ENCODE measurements around the gene KIF16B.

Gene KIF16B

DNA sequence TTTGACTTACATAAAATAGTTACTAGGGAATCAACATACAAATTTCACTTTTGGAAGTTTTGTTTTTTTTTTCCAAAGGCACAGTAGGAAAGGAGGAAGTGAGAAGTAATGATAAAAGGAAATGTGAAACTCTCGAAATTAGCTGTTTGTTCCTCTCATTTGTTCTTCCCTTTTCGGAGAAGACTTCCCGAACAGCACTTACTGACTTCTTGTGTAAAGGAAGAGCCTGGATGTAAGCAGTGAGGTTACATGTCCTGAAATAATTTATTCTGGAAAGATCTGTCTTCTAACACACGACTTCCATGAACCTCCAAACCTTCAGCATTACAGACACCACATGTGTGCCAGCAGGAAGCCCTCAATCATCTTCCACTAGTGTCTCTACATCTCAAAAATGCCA, 59.1 kb downstream of the KIF16B start:
- H3K4me3 ChIP-seq (ENCODE audit: low read depth in 1 of 2, low read length in 2 of 2): no peak overlapping the region
- H3K9me3 ChIP-seq (ENCODE audit: insufficient read depth, low read length, severe bottlenecking): no peaks in the 10 kb centered on the region
- ATAC-seq (ENCODE audit: insufficient read depth, low read depth) (no peak), DNase-seq (no peak)
- H3K79me2 ChIP-seq (ENCODE audit: insufficient read depth, low read length): no peaks in the 10 kb centered on the region
- TF ChIP-seq, protein P1, sequence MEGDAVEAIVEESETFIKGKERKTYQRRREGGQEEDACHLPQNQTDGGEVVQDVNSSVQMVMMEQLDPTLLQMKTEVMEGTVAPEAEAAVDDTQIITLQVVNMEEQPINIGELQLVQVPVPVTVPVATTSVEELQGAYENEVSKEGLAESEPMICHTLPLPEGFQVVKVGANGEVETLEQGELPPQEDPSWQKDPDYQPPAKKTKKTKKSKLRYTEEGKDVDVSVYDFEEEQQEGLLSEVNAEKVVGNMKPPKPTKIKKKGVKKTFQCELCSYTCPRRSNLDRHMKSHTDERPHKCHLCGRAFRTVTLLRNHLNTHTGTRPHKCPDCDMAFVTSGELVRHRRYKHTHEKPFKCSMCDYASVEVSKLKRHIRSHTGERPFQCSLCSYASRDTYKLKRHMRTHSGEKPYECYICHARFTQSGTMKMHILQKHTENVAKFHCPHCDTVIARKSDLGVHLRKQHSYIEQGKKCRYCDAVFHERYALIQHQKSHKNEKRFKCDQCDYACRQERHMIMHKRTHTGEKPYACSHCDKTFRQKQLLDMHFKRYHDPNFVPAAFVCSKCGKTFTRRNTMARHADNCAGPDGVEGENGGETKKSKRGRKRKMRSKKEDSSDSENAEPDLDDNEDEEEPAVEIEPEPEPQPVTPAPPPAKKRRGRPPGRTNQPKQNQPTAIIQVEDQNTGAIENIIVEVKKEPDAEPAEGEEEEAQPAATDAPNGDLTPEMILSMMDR (IDR thresholded peaks at IDR 0.05; ENCODE audit: borderline replicate concordance, extremely low read depth, low read length, poor library complexity, severe bottlenecking): no peak
- no peak for TF ChIP-seq EZH2 (IDR thresholded peaks at IDR 0.05; ENCODE audit: borderline replicate concordance, low read depth, low read length, severe bottlenecking)
- no peaks in the 10 kb centered on the region for H3K27me3 ChIP-seq (ENCODE audit: insufficient read depth, low read length, poor library complexity)
- no peaks in the 10 kb centered on the region for H3K36me3 ChIP-seq (ENCODE audit: insufficient read depth, low read length)
- H3K4me2 ChIP-seq (ENCODE audit: insufficient read depth, low read length): no peak overlapping the region
- no peak overlapping the region for H3K27ac ChIP-seq (ENCODE audit: low read length)
- H2AFZ ChIP-seq (ENCODE audit: low read depth, low read length): no peak overlapping the region
- no peak overlapping the region for H3K9ac ChIP-seq (ENCODE audit: low read depth, low read length)
- H4K20me1 ChIP-seq (ENCODE audit: insufficient read depth, low read length): no peaks in the 10 kb centered on the region
- H3K4me1 ChIP-seq (ENCODE audit: insufficient read depth, low read length): no peaks in the 10 kb centered on the region

DNA sequence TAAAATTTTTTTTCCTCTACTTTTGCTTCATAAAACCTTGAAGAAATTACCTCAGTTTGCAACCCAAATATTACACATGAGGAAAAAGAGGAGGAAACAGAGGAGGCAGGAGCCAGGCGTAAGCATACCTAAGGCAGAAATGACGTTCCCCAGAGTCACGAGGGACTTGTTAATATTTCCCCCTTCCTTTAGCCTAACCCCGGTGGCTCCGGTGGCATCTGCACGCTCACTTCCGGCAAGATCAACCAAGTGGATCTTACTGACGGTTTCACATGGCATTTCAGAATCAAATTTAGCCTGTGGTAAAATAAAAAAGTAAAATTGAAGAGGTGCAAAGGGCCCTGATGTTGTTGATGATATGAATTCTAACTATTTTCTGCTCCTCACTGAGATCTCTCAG, 67.4 kb downstream of the KIF16B start:
- Histone ChIP-seq H3K27me3 (ENCODE audit: insufficient read depth, low read length, poor library complexity) (no peaks in the 10 kb centered on the region), H4K20me1 (ENCODE audit: insufficient read depth, low read length) (no peaks in the 10 kb centered on the region), H3K36me3 (ENCODE audit: insufficient read depth, low read length) (no peaks in the 10 kb centered on the region), H3K4me1 (ENCODE audit: insufficient read depth, low read length) (no peaks in the 10 kb centered on the region), H3K9me3 (ENCODE audit: insufficient read depth, low read length, severe bottlenecking) (no peaks in the 10 kb centered on the region), H3K4me2 (ENCODE audit: insufficient read depth, low read length) (no peak overlapping the region), H3K4me3 (ENCODE audit: low read depth in 1 of 2, low read length in 2 of 2) (no peak overlapping the region), H3K27ac (ENCODE audit: low read length) (no peak overlapping the region), H3K9ac (ENCODE audit: low read depth, low read length) (no peak overlapping the region), H3K79me2 (ENCODE audit: insufficient read depth, low read length) (no peaks in the 10 kb centered on the region), H2AFZ (ENCODE audit: low read depth, low read length) (no peak overlapping the region)
- ATAC-seq (ENCODE audit: insufficient read depth, low read depth): no peak
- TF ChIP-seq, protein P1 (IDR thresholded peaks at IDR 0.05; ENCODE audit: borderline replicate concordance, extremely low read depth, low read length, poor library complexity, severe bottlenecking): no peak
- no peak for TF ChIP-seq EZH2 (IDR thresholded peaks at IDR 0.05; ENCODE audit: borderline replicate concordance, low read depth, low read length, severe bottlenecking)
- DNase-seq: no peak

DNA sequence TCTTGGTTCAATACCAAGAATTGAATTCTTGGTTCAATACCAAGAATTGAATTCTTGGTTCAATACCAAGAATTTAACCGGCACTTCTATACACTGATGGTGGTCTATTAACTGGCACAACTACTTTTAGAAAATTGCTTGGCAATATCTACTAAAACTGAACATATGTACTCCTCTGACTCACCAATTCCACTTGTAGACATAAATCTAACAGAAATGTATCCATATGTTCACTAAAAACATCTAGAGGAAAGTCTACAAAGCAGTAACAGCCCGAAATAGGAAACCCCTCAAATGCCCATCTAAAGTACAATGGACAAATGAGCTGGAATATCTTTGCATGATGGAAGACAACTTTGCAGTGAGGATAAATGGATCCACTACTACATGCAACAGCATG, 71.9 kb downstream of the KIF16B start:
- H4K20me1 ChIP-seq (ENCODE audit: insufficient read depth, low read length): no peaks in the 10 kb centered on the region
- H3K79me2 ChIP-seq (ENCODE audit: insufficient read depth, low read length): no peaks in the 10 kb centered on the region
- DNase-seq: no peak
- no peak for ATAC-seq (ENCODE audit: insufficient read depth, low read depth)
- no peak overlapping the region for H2AFZ ChIP-seq (ENCODE audit: low read depth, low read length)
- H3K27ac ChIP-seq (ENCODE audit: low read length): no peak overlapping the region
- H3K9me3 ChIP-seq (ENCODE audit: insufficient read depth, low read length, severe bottlenecking): no peaks in the 10 kb centered on the region
- TF ChIP-seq EZH2 (IDR thresholded peaks at IDR 0.05; ENCODE audit: borderline replicate concordance, low read depth, low read length, severe bottlenecking): no peak
- TF ChIP-seq, protein P1 (IDR thresholded peaks at IDR 0.05; ENCODE audit: borderline replicate concordance, extremely low read depth, low read length, poor library complexity, severe bottlenecking): no peak
- H3K36me3 ChIP-seq (ENCODE audit: insufficient read depth, low read length): no peaks in the 10 kb centered on the region
- H3K4me2 ChIP-seq (ENCODE audit: insufficient read depth, low read length): no peak overlapping the region
- H3K4me3 ChIP-seq (ENCODE audit: low read depth in 1 of 2, low read length in 2 of 2): no peak overlapping the region
- H3K4me1 ChIP-seq (ENCODE audit: insufficient read depth, low read length): no peaks in the 10 kb centered on the region
- H3K27me3 ChIP-seq (ENCODE audit: insufficient read depth, low read length, poor library complexity): no peaks in the 10 kb centered on the region
- H3K9ac ChIP-seq (ENCODE audit: low read depth, low read length): no peak overlapping the region

DNA sequence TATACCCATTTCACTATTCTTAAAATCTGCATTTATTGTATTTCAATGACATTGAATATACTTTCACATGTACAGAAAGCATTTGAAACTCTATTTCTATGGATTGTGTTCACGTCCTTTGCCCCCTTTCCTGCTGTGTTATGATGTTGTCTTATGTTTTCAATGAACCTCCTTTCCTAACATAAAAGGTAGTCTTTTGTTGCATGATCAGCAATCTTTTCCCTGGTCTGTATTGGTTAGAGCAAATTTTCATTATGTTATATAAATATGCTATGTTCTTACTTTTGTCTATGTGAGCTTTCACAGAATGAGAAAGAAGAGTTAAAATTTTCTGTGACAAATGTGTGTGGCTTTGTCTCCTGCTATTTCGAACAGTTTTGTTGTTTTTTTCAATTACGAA, 73.1 kb downstream of the KIF16B start:
- Histone ChIP-seq H4K20me1 (ENCODE audit: insufficient read depth, low read length) (no peaks in the 10 kb centered on the region), H2AFZ (ENCODE audit: low read depth, low read length) (no peak overlapping the region), H3K27me3 (ENCODE audit: insufficient read depth, low read length, poor library complexity) (no peaks in the 10 kb centered on the region), H3K27ac (ENCODE audit: low read length) (no peak overlapping the region), H3K4me1 (ENCODE audit: insufficient read depth, low read length) (no peaks in the 10 kb centered on the region), H3K9me3 (ENCODE audit: insufficient read depth, low read length, severe bottlenecking) (no peaks in the 10 kb centered on the region), H3K4me3 (ENCODE audit: low read depth in 1 of 2, low read length in 2 of 2) (no peak overlapping the region), H3K79me2 (ENCODE audit: insufficient read depth, low read length) (no peaks in the 10 kb centered on the region), H3K4me2 (ENCODE audit: insufficient read depth, low read length) (no peak overlapping the region), H3K9ac (ENCODE audit: low read depth, low read length) (no peak overlapping the region), H3K36me3 (ENCODE audit: insufficient read depth, low read length) (no peaks in the 10 kb centered on the region)
- TF ChIP-seq EZH2 (IDR thresholded peaks at IDR 0.05; ENCODE audit: borderline replicate concordance, low read depth, low read length, severe bottlenecking): no peak
- TF ChIP-seq, protein P1 (IDR thresholded peaks at IDR 0.05; ENCODE audit: borderline replicate concordance, extremely low read depth, low read length, poor library complexity, severe bottlenecking): no peak
- no peak for DNase-seq
- ATAC-seq (ENCODE audit: insufficient read depth, low read depth): no peak

Measured in DND-41 (cell line).